DOHH2 (cell line): Measurements from ENCODE around the gene CD59.
"Not testable (repeated sequence)": the region's sequence is repeated elsewhere in the genome, so short reads cannot be mapped to it uniquely, and the experiment has no call there.

Experiments
- EZH2phosphoT487 ChIP-seq: fragments of 200-600 bp; sonication (generic); IDR thresholded peaks from 2 replicates; pipeline ENCODE4 v1.6.1; 2017; ENCODE audit warnings: borderline replicate concordance, mild to moderate bottlenecking, antibody characterized with exemption, low read length, moderate library complexity, mixed read lengths
- TF ChIP-seq, protein P1 (sequence below): fragments of 200-600 bp; sonication (generic); IDR thresholded peaks from one replicate; pipeline ENCODE4 v1.5.1; 2014; ENCODE audit warnings: antibody characterized with exemption, mild to moderate bottlenecking, low read depth, low read length; ENCODE audit not compliant: poor library complexity, severe bottlenecking

DNA sequence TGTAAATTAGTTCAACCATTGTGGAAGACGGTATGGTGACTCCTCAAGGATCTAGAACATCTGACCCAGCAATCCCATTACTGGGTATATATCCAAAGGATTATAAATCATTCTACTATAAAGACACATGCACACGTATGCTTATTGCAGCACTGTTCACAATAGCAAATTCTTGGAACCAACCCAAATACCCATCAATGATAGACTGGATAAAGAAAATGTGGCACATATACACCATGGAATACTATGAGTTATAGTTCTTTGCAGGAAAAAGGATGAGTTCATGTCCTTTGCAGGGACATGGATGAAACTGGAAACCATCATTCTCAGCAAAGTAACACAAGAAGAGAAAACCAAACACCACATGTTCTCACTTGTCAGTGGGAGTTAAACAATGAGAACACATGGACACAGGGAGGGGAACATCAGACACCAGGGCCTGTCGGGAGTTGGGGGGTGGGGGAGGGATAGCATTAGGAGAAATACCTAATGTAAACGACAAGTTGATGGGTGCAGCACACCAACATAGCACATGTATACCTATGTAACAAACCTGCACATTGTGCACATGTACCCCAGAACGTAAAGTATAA, 7.1 kb downstream of the CD59 start:
- TF ChIP-seq, protein P1, sequence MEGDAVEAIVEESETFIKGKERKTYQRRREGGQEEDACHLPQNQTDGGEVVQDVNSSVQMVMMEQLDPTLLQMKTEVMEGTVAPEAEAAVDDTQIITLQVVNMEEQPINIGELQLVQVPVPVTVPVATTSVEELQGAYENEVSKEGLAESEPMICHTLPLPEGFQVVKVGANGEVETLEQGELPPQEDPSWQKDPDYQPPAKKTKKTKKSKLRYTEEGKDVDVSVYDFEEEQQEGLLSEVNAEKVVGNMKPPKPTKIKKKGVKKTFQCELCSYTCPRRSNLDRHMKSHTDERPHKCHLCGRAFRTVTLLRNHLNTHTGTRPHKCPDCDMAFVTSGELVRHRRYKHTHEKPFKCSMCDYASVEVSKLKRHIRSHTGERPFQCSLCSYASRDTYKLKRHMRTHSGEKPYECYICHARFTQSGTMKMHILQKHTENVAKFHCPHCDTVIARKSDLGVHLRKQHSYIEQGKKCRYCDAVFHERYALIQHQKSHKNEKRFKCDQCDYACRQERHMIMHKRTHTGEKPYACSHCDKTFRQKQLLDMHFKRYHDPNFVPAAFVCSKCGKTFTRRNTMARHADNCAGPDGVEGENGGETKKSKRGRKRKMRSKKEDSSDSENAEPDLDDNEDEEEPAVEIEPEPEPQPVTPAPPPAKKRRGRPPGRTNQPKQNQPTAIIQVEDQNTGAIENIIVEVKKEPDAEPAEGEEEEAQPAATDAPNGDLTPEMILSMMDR = not testable (repeated sequence)
- TF ChIP-seq EZH2phosphoT487 = not testable (repeated sequence)
